ENCODE measurements around the gene FUCA2.
"Not testable (repeated sequence)": the region's sequence is repeated elsewhere in the genome, so short reads cannot be mapped to it uniquely, and the experiment has no call there.

Gene FUCA2

GRCh38 chr6:143498428-143498827, 13.1 kb downstream of the FUCA2 start:
- DNase-seq (ENCODE audit: low read depth in 2 of 2): no peak

GRCh38 chr6:143496974-143497373, 14.5 kb downstream of the FUCA2 start:
- no peak for DNase-seq (ENCODE audit: low read depth in 2 of 2)

- DNase-seq (ENCODE audit: low read depth in 2 of 2): no peak
These were observed 20.7 kb downstream of the FUCA2 start for GRCh38 chr6:143490775-143491174.

- no peak for DNase-seq (ENCODE audit: low read depth in 2 of 2)
These were observed 21.3 kb downstream of the FUCA2 start for GRCh38 chr6:143490244-143490643.

GRCh38 chr6:143486752-143487151, 24.8 kb downstream of the FUCA2 start:
- no peak for DNase-seq (ENCODE audit: low read depth in 2 of 2)

GRCh38 chr6:143485967-143486366, 25.6 kb downstream of the FUCA2 start:
- DNase-seq (ENCODE audit: low read depth in 2 of 2): no peak

GRCh38 chr6:143482593-143482992, 28.9 kb downstream of the FUCA2 start:
- DNase-seq (ENCODE audit: low read depth in 2 of 2): no peak

- DNase-seq (ENCODE audit: low read depth in 2 of 2): no peak
These were observed 32.9 kb downstream of the FUCA2 start for GRCh38 chr6:143478479-143479062.

GRCh38 chr6:143476545-143476944, 35.0 kb downstream of the FUCA2 start:
- no peak for DNase-seq (ENCODE audit: low read depth in 2 of 2)

- DNase-seq (ENCODE audit: low read depth in 2 of 2): no peak
These were observed 39.7 kb downstream of the FUCA2 start for GRCh38 chr6:143471822-143472221.

- DNase-seq (ENCODE audit: low read depth in 2 of 2): not testable (repeated sequence)
These were observed 42.7 kb downstream of the FUCA2 start for GRCh38 chr6:143468823-143469222.

GRCh38 chr6:143468026-143468425, 43.5 kb downstream of the FUCA2 start:
- DNase-seq (ENCODE audit: low read depth in 2 of 2): no peak

- DNase-seq (ENCODE audit: low read depth in 2 of 2): no peak
These were observed 46.0 kb downstream of the FUCA2 start for GRCh38 chr6:143465546-143465945.

GRCh38 chr6:143457563-143458359, 53.8 kb downstream of the FUCA2 start:
- DNase-seq (ENCODE audit: low read depth in 2 of 2): no peak

GRCh38 chr6:143451531-143451930, 60.0 kb downstream of the FUCA2 start:
- no peak for DNase-seq (ENCODE audit: low read depth in 2 of 2)

- DNase-seq (ENCODE audit: low read depth in 2 of 2): peak; percentile 84 to 86
These were observed 60.8 kb downstream of the FUCA2 start, which contains the start of the genes ADAT2 and PEX3 for GRCh38 chr6:143450453-143451371. ADAT2 (minus strand) TSS chr6:143450695; CDS start chr6:143450658, 37 bp downstream. PEX3 (plus strand) TSS chr6:143450805; CDS start chr6:143451043, 238 bp downstream.

GRCh38 chr6:143449714-143450452, 61.6 kb downstream of the FUCA2 start:
- DNase-seq (ENCODE audit: low read depth in 2 of 2): no peak

GRCh38 chr6:143449082-143449713, 62.3 kb downstream of the FUCA2 start:
- DNase-seq (ENCODE audit: low read depth in 2 of 2): no peak

GRCh38 chr6:143447865-143448264, 63.7 kb downstream of the FUCA2 start:
- not testable (repeated sequence) for DNase-seq (ENCODE audit: low read depth in 2 of 2)

All from fibroblast of skin of left quadriceps (primary cell).